ENCODE data around the gene THEM5. TPM values are rescaled to one million over a fixed set of nuclear protein-coding genes. Genes with fewer than 3 reads are reported as not detected.

Gene THEM5
- total RNA-seq, 1 donor from 2014 or later, result not detected

GRCh38 chr1:151822404-151822803 is 31.1 kb downstream of the THEM5 start:
- H3K9me3 Mint-ChIP-seq, result no peaks in the 10 kb centered on the region
- no peaks in the 10 kb centered on the region for H3K36me3 Mint-ChIP-seq (ENCODE audit: low read depth)
- peak overlapping the region; percentile 53 for H3K27ac Mint-ChIP-seq
- intact Hi-C loops (cut with micrococcal nuclease), result no loop called here
- DNase-seq (ENCODE audit: low spot score), result no peak
- H3K27me3 Mint-ChIP-seq (ENCODE audit: low read depth), result no peaks in the 10 kb centered on the region
- H3K4me3 Mint-ChIP-seq (ENCODE audit: low read depth), result no peak overlapping the region
- peaks cover 37% of the 10 kb centered on the region for H3K4me1 Mint-ChIP-seq (ENCODE audit: low read depth)

- no peaks in the 10 kb centered on the region for H3K27me3 Mint-ChIP-seq (ENCODE audit: low read depth)
- no peak overlapping the region for H3K4me3 Mint-ChIP-seq (ENCODE audit: low read depth)
- no peaks in the 10 kb centered on the region for H3K36me3 Mint-ChIP-seq (ENCODE audit: low read depth)
- no peaks in the 10 kb centered on the region for H3K9me3 Mint-ChIP-seq
- DNase-seq (ENCODE audit: low spot score), result no peak
- H3K4me1 Mint-ChIP-seq (ENCODE audit: low read depth), result peaks cover 42% of the 10 kb centered on the region
- H3K27ac Mint-ChIP-seq, result peak overlapping the region; percentile 8
- intact Hi-C loops (cut with micrococcal nuclease), result loop anchor here (2.0 kb wide), 1 partner anchor 16 kb away; no protein-coding TSS in a partner anchor
Observed at GRCh38 chr1:151820940-151821339, 32.6 kb downstream of the THEM5 start.

- no peaks in the 10 kb centered on the region for H3K9me3 Mint-ChIP-seq
- no peaks in the 10 kb centered on the region for H3K36me3 Mint-ChIP-seq (ENCODE audit: low read depth)
- no peaks in the 10 kb centered on the region for H3K27me3 Mint-ChIP-seq (ENCODE audit: low read depth)
- no peak overlapping the region for H3K4me3 Mint-ChIP-seq (ENCODE audit: low read depth)
- peak overlapping the region; percentile 35 for H3K27ac Mint-ChIP-seq
- H3K4me1 Mint-ChIP-seq (ENCODE audit: low read depth), result peaks cover 46% of the 10 kb centered on the region
- intact Hi-C loops (cut with micrococcal nuclease), result loop anchor here (2.0 kb wide), 1 partner anchor 17 kb away; no protein-coding TSS in a partner anchor
- DNase-seq (ENCODE audit: low spot score), result no peak
Observed at GRCh38 chr1:151819976-151820623, 33.4 kb downstream of the THEM5 start.

GRCh38 chr1:151819227-151819835 is 34.2 kb downstream of the THEM5 start:
- intact Hi-C loops (cut with micrococcal nuclease), result no loop called here
- no peak for DNase-seq (ENCODE audit: low spot score)
- Mint-ChIP-seq H3K4me1 (ENCODE audit: low read depth) (peaks cover 46% of the 10 kb centered on the region), H3K36me3 (ENCODE audit: low read depth) (no peaks in the 10 kb centered on the region), H3K4me3 (ENCODE audit: low read depth) (no peak overlapping the region), H3K9me3 (no peaks in the 10 kb centered on the region), H3K27me3 (ENCODE audit: low read depth) (no peaks in the 10 kb centered on the region), H3K27ac (no peak overlapping the region)

- no peaks in the 10 kb centered on the region for H3K36me3 Mint-ChIP-seq (ENCODE audit: low read depth)
- no peaks in the 10 kb centered on the region for H3K9me3 Mint-ChIP-seq
- H3K4me1 Mint-ChIP-seq (ENCODE audit: low read depth), result peaks cover 35% of the 10 kb centered on the region
- intact Hi-C loops (cut with micrococcal nuclease), result no loop called here
- no peak overlapping the region for H3K27ac Mint-ChIP-seq
- no peak overlapping the region for H3K4me3 Mint-ChIP-seq (ENCODE audit: low read depth)
- H3K27me3 Mint-ChIP-seq (ENCODE audit: low read depth), result no peaks in the 10 kb centered on the region
- DNase-seq (ENCODE audit: low spot score), result no peak
Observed at GRCh38 chr1:151817353-151817730, 36.2 kb downstream of the THEM5 start.

GRCh38 chr1:151816548-151817352 is 36.8 kb downstream of the THEM5 start:
- intact Hi-C loops (cut with micrococcal nuclease), result no loop called here
- Mint-ChIP-seq H3K27me3 (ENCODE audit: low read depth) (no peaks in the 10 kb centered on the region), H3K4me1 (ENCODE audit: low read depth) (peaks cover 31% of the 10 kb centered on the region), H3K9me3 (no peaks in the 10 kb centered on the region), H3K27ac (no peak overlapping the region), H3K36me3 (ENCODE audit: low read depth) (no peaks in the 10 kb centered on the region), H3K4me3 (ENCODE audit: low read depth) (no peak overlapping the region)
- DNase-seq (ENCODE audit: low spot score), result no peak

- no peak for DNase-seq (ENCODE audit: low spot score)
- no peaks in the 10 kb centered on the region for H3K9me3 Mint-ChIP-seq
Observed at GRCh38 chr1:151815716-151816327, 37.7 kb downstream of the THEM5 start.

GRCh38 chr1:151814971-151815545 is 38.5 kb downstream of the THEM5 start:
- no peak for DNase-seq (ENCODE audit: low spot score)
- H3K27me3 Mint-ChIP-seq (ENCODE audit: low read depth), result no peaks in the 10 kb centered on the region
- no peak overlapping the region for H3K4me3 Mint-ChIP-seq (ENCODE audit: low read depth)
- no peaks in the 10 kb centered on the region for H3K9me3 Mint-ChIP-seq
- intact Hi-C loops (cut with micrococcal nuclease), result no loop called here
- peaks cover 14% of the 10 kb centered on the region for H3K4me1 Mint-ChIP-seq (ENCODE audit: low read depth)
- H3K36me3 Mint-ChIP-seq (ENCODE audit: low read depth), result no peaks in the 10 kb centered on the region
- no peak overlapping the region for H3K27ac Mint-ChIP-seq

More at GRCh38 chr1:151815716-151816327, 37.7 kb downstream of the THEM5 start:
- no peak overlapping the region for H3K4me3 Mint-ChIP-seq (ENCODE audit: low read depth)
- no peaks in the 10 kb centered on the region for H3K27me3 Mint-ChIP-seq (ENCODE audit: low read depth)
- H3K36me3 Mint-ChIP-seq (ENCODE audit: low read depth), result no peaks in the 10 kb centered on the region
- no peak overlapping the region for H3K27ac Mint-ChIP-seq
- H3K4me1 Mint-ChIP-seq (ENCODE audit: low read depth), result peaks cover 21% of the 10 kb centered on the region
- intact Hi-C loops (cut with micrococcal nuclease), result no loop called here

GRCh38 chr1:151814426-151814825 is 39.1 kb downstream of the THEM5 start:
- H3K27ac Mint-ChIP-seq, result no peak overlapping the region
- H3K27me3 Mint-ChIP-seq (ENCODE audit: low read depth), result no peaks in the 10 kb centered on the region
- DNase-seq (ENCODE audit: low spot score), result no peak

GRCh38 chr1:151813271-151813977 is 40.1 kb downstream of the THEM5 start:
- Mint-ChIP-seq H3K27ac (no peak overlapping the region), H3K36me3 (ENCODE audit: low read depth) (no peaks in the 10 kb centered on the region), H3K4me1 (ENCODE audit: low read depth) (peaks cover 12% of the 10 kb centered on the region), H3K4me3 (ENCODE audit: low read depth) (no peak overlapping the region), H3K9me3 (no peaks in the 10 kb centered on the region), H3K27me3 (ENCODE audit: low read depth) (peaks cover 5% of the 10 kb centered on the region)
- DNase-seq (ENCODE audit: low spot score), result no peak
- intact Hi-C loops (cut with micrococcal nuclease), result no loop called here

More at GRCh38 chr1:151814426-151814825, 39.1 kb downstream of the THEM5 start:
- Mint-ChIP-seq H3K36me3 (ENCODE audit: low read depth) (no peaks in the 10 kb centered on the region), H3K9me3 (no peaks in the 10 kb centered on the region), H3K4me3 (ENCODE audit: low read depth) (no peak overlapping the region), H3K4me1 (ENCODE audit: low read depth) (peaks cover 12% of the 10 kb centered on the region)
- intact Hi-C loops (cut with micrococcal nuclease), result no loop called here

- Mint-ChIP-seq H3K9me3 (no peaks in the 10 kb centered on the region), H3K4me3 (ENCODE audit: low read depth) (no peak overlapping the region), H3K27ac (no peak overlapping the region), H3K27me3 (ENCODE audit: low read depth) (peaks cover 8% of the 10 kb centered on the region), H3K4me1 (ENCODE audit: low read depth) (peaks cover 6% of the 10 kb centered on the region), H3K36me3 (ENCODE audit: low read depth) (no peaks in the 10 kb centered on the region)
- DNase-seq (ENCODE audit: low spot score), result no peak
- intact Hi-C loops (cut with micrococcal nuclease), result no loop called here
Observed at GRCh38 chr1:151811181-151811580, 42.3 kb downstream of the THEM5 start.

- Mint-ChIP-seq H3K4me1 (ENCODE audit: low read depth) (no peaks in the 10 kb centered on the region), H3K36me3 (ENCODE audit: low read depth) (no peaks in the 10 kb centered on the region), H3K27me3 (ENCODE audit: low read depth) (peaks cover 8% of the 10 kb centered on the region), H3K27ac (no peak overlapping the region), H3K9me3 (no peaks in the 10 kb centered on the region), H3K4me3 (ENCODE audit: low read depth) (no peak overlapping the region)
- intact Hi-C loops (cut with micrococcal nuclease), result no loop called here
- no peak for DNase-seq (ENCODE audit: low spot score)
Observed at GRCh38 chr1:151809985-151810556, 43.4 kb downstream of the THEM5 start.
